Tibial nerve (tissue), 4 donors: ENCODE results near the gene DPH1. TPM values are rescaled to one million over a fixed set of nuclear protein-coding genes. Genes with fewer than 3 reads are reported as not detected.

ENCODE experiments used
- DNase-seq, 2 donors: peaks; one replicate each; pipeline ENCODE4 v3.0.0-alpha.2; 2019; ENCODE audit warnings: low spot score in 2 of 2
- H3K27ac ChIP-seq, 4 donors: fragments of 200-600 bp; sonication (generic) in 3 of 4; one replicate each; pipeline ENCODE4 v1.5.1; 2017 to 2019; ENCODE audit warnings: mild to moderate bottlenecking in 1 of 4
- H3K27me3 ChIP-seq, 2 donors: fragments of 200-600 bp; sonication (generic) in 1 of 2; one replicate each; pipeline versions ENCODE4 v1.5.1 to v1.6.0; 2017 to 2019
- H3K36me3 ChIP-seq, 3 donors: fragments of 200-600 bp; sonication (generic); one replicate each; pipeline ENCODE4 v1.5.1; 2018 to 2019
- H3K4me1 ChIP-seq, 4 donors: fragments of 200-600 bp; sonication (generic) in 3 of 4; one replicate each; pipeline ENCODE4 v1.5.1; 2017 to 2019
- H3K4me3 ChIP-seq, 4 donors: fragments of 200-600 bp; sonication (generic) in 3 of 4; one replicate each; pipeline ENCODE4 v1.5.1; 2017 to 2019; ENCODE audit warnings: mild to moderate bottlenecking in 1 of 4, moderate library complexity in 1 of 4
- H3K9me3 ChIP-seq, 4 donors: fragments of 200-600 bp; sonication (generic) in 3 of 4; one replicate each; pipeline ENCODE4 v1.5.1; 2017 to 2019
- CTCF ChIP-seq, 5 experiments: fragments of 200-600 bp in 3 of 5; fragments of 450-650 bp in 2 of 5; sonication (generic) in 3 of 5; IDR thresholded peaks; one replicate each; pipeline ENCODE4 v1.5.1; 2016 to 2019; ENCODE audit warnings: antibody characterized with exemption in 5 of 5, mild to moderate bottlenecking in 3 of 5, moderate library complexity in 2 of 5
- EP300 ChIP-seq, 2 donors: sonication (generic); formaldehyde crosslinking; IDR thresholded peaks; one replicate each; pipeline ENCODE4 v1.6.1; 2017; ENCODE audit warnings: antibody characterized with exemption in 2 of 2, mild to moderate bottlenecking in 1 of 2
- POLR2A ChIP-seq, 2 donors: fragments of 450-650 bp; IDR thresholded peaks; one replicate each; pipeline ENCODE4 v1.6.1; 2017; ENCODE audit warnings: antibody characterized with exemption in 2 of 2, mild to moderate bottlenecking in 2 of 2, moderate library complexity in 2 of 2
- WGBS, 2 donors: methylation state at CpG; one replicate each; pipeline ENCODE4 v1.1.5; 2018; 5-methylcytosine and 5-hydroxymethylcytosine counted together
- total RNA-seq, 4 donors: library from RNA; depleted of rRNA; stranded (reverse); fragments of >200 nt; gene quantifications; one replicate each; pipeline ENCODE4 v1.1.0, GENCODE V29; 2016

The DPH1 gene
- total RNA-seq, 4 donors from 2014 or later, result 56.3 to 137 (median 63.9) TPM

DNA sequence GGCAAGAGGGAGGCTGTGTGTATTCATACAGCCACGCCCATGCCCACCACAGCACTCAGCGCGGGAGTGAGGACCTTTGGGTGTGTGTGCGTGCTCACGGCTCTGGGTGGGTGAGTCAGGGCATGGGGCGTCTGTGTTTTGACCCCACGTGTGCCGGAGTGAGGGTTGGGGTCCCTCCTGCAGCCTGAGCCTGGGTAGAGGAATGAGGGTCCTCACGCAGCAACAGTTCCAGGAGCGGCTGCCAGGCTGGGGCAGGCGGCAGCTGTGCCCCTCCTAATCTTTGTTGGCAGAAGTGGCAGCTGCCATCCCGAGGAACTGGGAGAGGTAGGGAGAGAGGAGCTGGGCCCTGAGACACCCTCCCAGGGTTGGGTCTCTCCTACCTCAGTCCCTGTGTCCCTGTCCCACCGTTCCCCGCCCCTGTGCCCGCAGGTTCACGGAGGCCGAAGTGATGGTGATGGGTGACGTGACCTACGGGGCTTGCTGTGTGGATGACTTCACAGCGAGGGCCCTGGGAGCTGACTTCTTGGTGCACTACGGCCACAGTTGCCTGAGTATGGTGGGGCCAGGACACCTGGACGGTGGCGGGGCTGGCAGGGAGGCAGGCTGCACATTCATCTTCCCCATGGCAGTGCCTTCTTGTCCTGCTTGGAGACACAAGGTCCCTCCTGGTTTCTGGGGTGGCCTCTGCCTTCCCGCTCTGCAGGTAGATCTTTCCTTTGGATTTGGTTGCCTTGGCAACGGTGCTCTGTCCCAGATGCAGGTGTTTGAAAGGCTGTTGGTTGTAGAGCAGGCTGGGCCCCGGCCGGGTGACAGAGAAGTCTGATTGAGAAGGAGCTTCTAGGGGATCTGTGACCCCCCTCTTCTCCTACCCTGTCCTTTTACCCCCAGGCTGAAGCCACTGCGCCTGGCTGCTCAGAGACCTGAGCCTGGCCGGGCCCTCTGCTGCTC is 5.9 kb downstream of the DPH1 start:
- H3K9me3 ChIP-seq, result no peaks in the 10 kb centered on the region
- TF ChIP-seq EP300 (IDR thresholded peaks at IDR 0.05), result no peak
- TF ChIP-seq POLR2A (IDR thresholded peaks at IDR 0.05), result no peak
- TF ChIP-seq CTCF (IDR thresholded peaks at IDR 0.05), result no peak
- H3K4me3 ChIP-seq, result no peak overlapping the region
- DNase-seq, result no peak
- WGBS, 2 donors, result 84% methylated on average over 19 to 26 of the region's 29 CpGs
- peaks cover 2 to 67% (median 7%) of the 10 kb centered on the region in 3 donors for H3K36me3 ChIP-seq
- H3K27me3 ChIP-seq, result no peaks in the 10 kb centered on the region
- no peak overlapping the region for H3K27ac ChIP-seq
- H3K4me1 ChIP-seq, result peaks cover 0 to 29% (median 10%) of the 10 kb centered on the region in 4 donors

DNA sequence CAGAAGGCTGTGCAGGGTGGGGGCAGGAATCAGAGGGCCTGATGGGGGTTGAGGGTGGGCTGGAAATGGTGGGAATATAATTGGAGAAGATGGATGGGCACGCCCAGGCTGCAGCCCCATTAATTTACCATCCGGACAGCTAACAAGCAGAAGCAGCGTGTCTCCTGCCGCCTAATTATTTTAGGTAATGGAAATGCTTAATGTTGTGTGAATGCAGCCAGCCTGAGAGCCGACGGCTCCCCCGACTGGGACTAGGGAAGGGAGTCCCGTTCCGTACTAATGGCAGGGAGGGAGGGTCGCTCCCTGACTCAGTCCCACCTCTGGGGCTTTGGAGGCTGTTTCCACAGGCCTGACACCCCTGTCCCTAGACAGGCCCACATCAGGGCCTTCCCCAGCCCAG is 7.2 kb downstream of the DPH1 start:
- 82 to 88% methylated on average over 10 of the region's 10 CpGs for WGBS, 2 donors
- peaks cover 2 to 67% (median 7%) of the 10 kb centered on the region in 3 donors for H3K36me3 ChIP-seq

DNA sequence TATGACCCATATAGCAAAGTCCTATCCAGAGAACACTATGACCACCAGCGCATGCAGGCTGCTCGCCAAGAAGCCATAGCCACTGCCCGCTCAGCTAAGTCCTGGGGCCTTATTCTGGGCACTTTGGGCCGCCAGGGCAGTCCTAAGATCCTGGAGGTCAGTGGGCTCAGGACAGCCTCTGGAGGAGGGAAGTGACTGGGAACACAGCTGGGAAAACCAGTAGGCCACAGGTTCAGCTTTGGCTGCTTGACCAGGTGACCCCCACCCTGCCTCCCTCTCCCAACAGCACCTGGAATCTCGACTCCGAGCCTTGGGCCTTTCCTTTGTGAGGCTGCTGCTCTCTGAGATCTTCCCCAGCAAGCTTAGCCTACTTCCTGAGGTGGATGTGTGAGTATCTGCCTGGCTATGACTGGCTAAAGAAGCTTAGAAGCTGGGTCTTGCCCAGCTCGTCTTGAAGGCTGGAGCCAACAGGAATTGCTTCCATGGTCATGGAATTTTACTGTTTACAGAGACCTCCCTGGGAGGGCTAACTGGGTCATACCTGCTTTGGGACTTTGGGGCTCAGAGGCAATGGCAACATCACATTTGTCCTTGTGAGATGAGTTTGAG is 10.4 kb downstream of the DPH1 start:
- peaks cover 2 to 72% (median 7%) of the 10 kb centered on the region in 3 donors for H3K36me3 ChIP-seq
- no peaks in the 10 kb centered on the region for H3K27me3 ChIP-seq
- peaks cover 0 to 35% (median 17%) of the 10 kb centered on the region in 4 donors for H3K4me1 ChIP-seq
- DNase-seq, result no peak
- H3K9me3 ChIP-seq, result no peaks in the 10 kb centered on the region
- TF ChIP-seq EP300 (IDR thresholded peaks at IDR 0.05), result no peak
- no peak for TF ChIP-seq CTCF (IDR thresholded peaks at IDR 0.05)
- no peak for TF ChIP-seq POLR2A (IDR thresholded peaks at IDR 0.05)
- no peak overlapping the region for H3K4me3 ChIP-seq
- WGBS, 2 donors, result 83 to 86% methylated on average over 7 of the region's 7 CpGs
- peak overlapping the region in 1 of 4 donors; percentile 88 for H3K27ac ChIP-seq

More for the DNA sequence above, 7.2 kb downstream of the DPH1 start:
- no peaks in the 10 kb centered on the region for H3K27me3 ChIP-seq
- H3K4me3 ChIP-seq, result no peak overlapping the region
- no peak for TF ChIP-seq EP300 (IDR thresholded peaks at IDR 0.05)
- TF ChIP-seq CTCF (IDR thresholded peaks at IDR 0.05), result no peak
- no peak for TF ChIP-seq POLR2A (IDR thresholded peaks at IDR 0.05)
- H3K27ac ChIP-seq, result no peak overlapping the region
- H3K4me1 ChIP-seq, result peaks cover 0 to 25% (median 7%) of the 10 kb centered on the region in 4 donors
- DNase-seq, result no peak
- H3K9me3 ChIP-seq, result no peaks in the 10 kb centered on the region

- peaks cover 0 to 35% (median 17%) of the 10 kb centered on the region in 4 donors for H3K4me1 ChIP-seq
- TF ChIP-seq EP300 (IDR thresholded peaks at IDR 0.05) (no peak), POLR2A (IDR thresholded peaks at IDR 0.05) (no peak)
- 41 to 92% methylated on average over 4 to 9 of the region's 16 CpGs for WGBS, 2 donors
- H3K27me3 ChIP-seq, result no peaks in the 10 kb centered on the region
- no peaks in the 10 kb centered on the region for H3K9me3 ChIP-seq
- H3K27ac ChIP-seq, result peak overlapping the region; percentile 74 to 94 (median 90)
- peaks cover 2 to 65% (median 7%) of the 10 kb centered on the region in 3 donors for H3K36me3 ChIP-seq
- peak overlapping the region; percentile 59 to 91 (median 74) for H3K4me3 ChIP-seq
- DNase-seq, result no peak
Observed at GRCh38 chr17:2040942-2041560, 11.1 kb downstream of the DPH1 start.

DNA sequence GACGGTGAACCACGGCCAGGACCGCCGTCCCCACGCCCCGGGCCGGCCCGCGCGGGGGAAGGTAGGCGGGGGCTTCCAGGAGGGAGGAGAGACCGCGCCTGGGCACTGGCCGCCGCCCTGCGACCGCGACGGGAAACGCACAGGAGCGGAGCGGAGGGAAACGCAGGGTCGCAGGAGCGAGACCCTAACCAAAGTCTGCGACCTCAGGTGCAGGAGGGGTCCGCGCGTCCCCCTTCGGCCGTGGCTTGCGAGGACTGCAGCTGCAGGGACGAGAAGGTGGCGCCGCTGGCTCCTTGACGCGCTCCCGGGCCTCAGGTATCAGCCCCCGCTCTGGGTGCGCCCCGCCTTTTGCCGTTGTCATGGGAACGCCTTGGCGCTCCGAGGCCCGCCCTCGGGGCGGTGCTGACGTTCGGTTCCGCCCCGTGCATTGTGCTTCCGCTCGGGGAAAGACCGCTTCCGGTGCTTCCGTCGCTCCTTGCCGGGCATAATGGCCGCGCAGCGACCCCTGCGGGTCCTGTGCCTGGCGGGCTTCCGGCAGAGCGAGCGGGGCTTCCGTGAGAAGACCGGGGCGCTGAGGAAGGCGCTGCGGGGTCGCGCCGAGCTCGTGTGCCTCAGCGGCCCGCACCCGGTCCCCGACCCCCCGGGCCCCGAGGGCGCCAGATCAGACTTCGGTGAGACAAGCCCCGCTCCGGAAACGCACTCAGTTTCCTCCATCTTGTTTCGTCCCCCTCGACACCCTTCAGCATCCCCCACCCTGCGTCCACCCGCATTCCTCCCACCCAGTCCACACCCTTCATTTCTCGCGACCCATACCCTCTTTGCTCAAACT is 11.8 kb downstream of the DPH1 start, which contains the start of gene OVCA2:
Gene OVCA2, plus strand, starts transcription at position 462 of the 829 bp plus-strand sequence. Its CDS starts 26 bp downstream, at position 488.
- no peaks in the 10 kb centered on the region for H3K27me3 ChIP-seq
- peak within 1 kb of the TSS; percentile 59 to 91 (median 74) for H3K4me3 ChIP-seq
- DNase-seq, result peak; percentile 84 to 88
- H3K4me1 ChIP-seq, result peaks cover 0 to 35% (median 17%) of the 10 kb centered on the region in 4 donors
- H3K36me3 ChIP-seq, result peaks cover 0 to 58% (median 6%) of the 10 kb centered on the region in 3 donors
- H3K27ac ChIP-seq, result peak within 1 kb of the TSS; percentile 74 to 94 (median 90)
- 0% methylated on average over 51 to 61 of the region's 93 CpGs for WGBS, 2 donors
- H3K9me3 ChIP-seq, result no peaks in the 10 kb centered on the region
- peak; percentile 32 to 78 (median 59) for TF ChIP-seq CTCF (IDR thresholded peaks at IDR 0.05)
- peak in 1 of 2 donors; percentile 73 for TF ChIP-seq POLR2A (IDR thresholded peaks at IDR 0.05)
- peak; percentile 86 to 91 for TF ChIP-seq EP300 (IDR thresholded peaks at IDR 0.05)
